Measurements from ENCODE around the gene IFITM1.
"Not testable (repeated sequence)": the region's sequence is repeated elsewhere in the genome, so short reads cannot be mapped to it uniquely, and the experiment has no call there.

IFITM1 gene

GRCh38 chr11:339963-340362 is 26.1 kb downstream of the IFITM1 start:
- FAIRE-seq = no peak
- no peak for DNase-seq (ENCODE audit: insufficient read length, low spot score)

- DNase-seq (ENCODE audit: insufficient read length, low spot score) = no peak
- FAIRE-seq = peak; percentile 44
These were observed 27.0 kb downstream of the IFITM1 start for GRCh38 chr11:340539-341512.

GRCh38 chr11:342328-342727 is 28.5 kb downstream of the IFITM1 start:
- DNase-seq (ENCODE audit: insufficient read length, low spot score) (no peak), FAIRE-seq (no peak)

GRCh38 chr11:344836-345578 is 31.2 kb downstream of the IFITM1 start:
- FAIRE-seq = no peak
- no peak for DNase-seq (ENCODE audit: insufficient read length, low spot score)

GRCh38 chr11:346529-346928 is 32.7 kb downstream of the IFITM1 start:
- DNase-seq (ENCODE audit: insufficient read length, low spot score) (no peak), FAIRE-seq (no peak)

GRCh38 chr11:349270-349954 is 35.6 kb downstream of the IFITM1 start:
- DNase-seq (ENCODE audit: insufficient read length, low spot score) = not testable (repeated sequence)
- FAIRE-seq = peak; percentile 11

- not testable (repeated sequence) for DNase-seq (ENCODE audit: insufficient read length, low spot score)
- peak; percentile 84 for FAIRE-seq
These were observed 36.3 kb downstream of the IFITM1 start for GRCh38 chr11:350033-350722.

- DNase-seq (ENCODE audit: insufficient read length, low spot score) = no peak
- peak; percentile 95 for FAIRE-seq
These were observed 36.9 kb downstream of the IFITM1 start for GRCh38 chr11:350723-351255.

GRCh38 chr11:351411-351810 is 37.6 kb downstream of the IFITM1 start:
- DNase-seq (ENCODE audit: insufficient read length, low spot score) (no peak), FAIRE-seq (no peak)

- DNase-seq (ENCODE audit: insufficient read length, low spot score) (no peak), FAIRE-seq (no peak)
These were observed 38.7 kb downstream of the IFITM1 start for GRCh38 chr11:352456-353031.

- DNase-seq (ENCODE audit: insufficient read length, low spot score) (no peak), FAIRE-seq (no peak)
These were observed 39.5 kb downstream of the IFITM1 start for GRCh38 chr11:353179-353873.

- FAIRE-seq (no peak), DNase-seq (ENCODE audit: insufficient read length, low spot score) (no peak)
These were observed 42.0 kb downstream of the IFITM1 start for GRCh38 chr11:355581-356458.

- FAIRE-seq (no peak), DNase-seq (ENCODE audit: insufficient read length, low spot score) (no peak)
These were observed 42.8 kb downstream of the IFITM1 start for GRCh38 chr11:356610-357009.

GRCh38 chr11:357582-357981 is 43.7 kb downstream of the IFITM1 start:
- FAIRE-seq (no peak), DNase-seq (ENCODE audit: insufficient read length, low spot score) (no peak)

GRCh38 chr11:358129-358800 is 44.4 kb downstream of the IFITM1 start:
- FAIRE-seq = no peak

GRCh38 chr11:359181-359714 is 45.4 kb downstream of the IFITM1 start:
- no peak for DNase-seq (ENCODE audit: insufficient read length, low spot score)
- FAIRE-seq = no peak

More at GRCh38 chr11:358129-358800, 44.4 kb downstream of the IFITM1 start:
- DNase-seq (ENCODE audit: insufficient read length, low spot score) = no peak

Measured in GM19239 (cell line).